ENCODE data around the gene MON2. TPM values are rescaled to one million over a fixed set of nuclear protein-coding genes. Genes with fewer than 3 reads are reported as not detected.

The MON2 gene
- 100 to 1,000 TPM in 1 of 4 donors, 10 to 100 TPM in 3; 54.3 to 212 (median 61.9) TPM for total RNA-seq

DNA sequence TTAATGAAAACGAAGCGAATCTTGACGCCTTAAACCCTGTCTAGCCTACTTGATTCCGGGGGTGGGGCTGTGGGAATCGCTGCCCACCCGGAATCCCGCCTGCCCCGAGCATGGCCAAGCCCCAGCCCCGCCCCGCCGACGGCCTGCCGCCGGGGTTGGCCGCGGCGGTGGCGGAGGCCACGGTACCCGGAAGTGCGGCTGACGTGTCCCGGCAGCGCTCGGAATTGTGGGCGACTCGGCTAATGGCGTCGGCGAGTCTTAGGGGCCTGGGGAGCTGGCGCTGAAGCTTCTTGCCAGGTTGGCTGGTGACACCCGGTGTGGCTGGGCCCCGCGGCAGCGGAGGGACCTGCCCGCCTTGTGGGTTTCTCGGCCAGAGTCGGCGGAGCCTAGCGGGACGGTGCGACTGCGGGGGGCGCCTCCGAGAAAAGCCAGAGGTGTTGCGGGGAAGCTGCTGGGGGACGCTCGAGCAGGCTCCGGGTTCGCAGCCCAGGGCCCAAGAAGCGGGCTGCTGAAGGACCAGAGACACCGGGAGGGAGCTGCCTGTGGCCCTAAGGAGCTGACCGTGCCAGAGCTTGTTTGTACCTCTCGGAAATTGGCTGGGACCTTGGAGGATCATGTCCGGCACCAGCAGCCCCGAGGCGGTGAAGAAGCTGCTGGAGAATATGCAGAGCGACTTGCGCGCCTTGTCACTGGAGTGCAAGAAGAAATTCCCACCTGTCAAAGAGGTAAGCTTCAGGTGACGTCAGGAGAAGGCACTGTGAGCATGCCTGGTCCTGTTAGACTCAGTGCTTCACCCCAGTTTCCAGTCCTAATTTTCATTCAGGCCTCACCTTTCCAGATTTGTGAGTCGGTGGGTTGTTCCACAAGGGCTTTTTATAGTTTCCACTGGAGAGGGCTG lies at the start of gene MON2:
Gene MON2, plus strand, starts transcription at position 233 of the 898 bp plus-strand sequence. Its CDS starts 382 bp downstream, at position 615.
- Histone ChIP-seq H3K27me3 (no peaks in the 10 kb centered on the region), H3K36me3 (peaks cover 6% of the 10 kb centered on the region), H3K4me1 (peaks cover 39% of the 10 kb centered on the region), H3K27ac (peak within 1 kb of the TSS; percentile 96), H3K9me3 (no peaks in the 10 kb centered on the region), H3K4me3 (peak within 1 kb of the TSS; percentile 92)
- 2% methylated on average over 11 of the region's 62 CpGs for WGBS
- TF ChIP-seq CTCF (IDR thresholded peaks at IDR 0.05) (no peak), POLR2AphosphoS5 (IDR thresholded peaks at IDR 0.05) (peak in 2 of 3 donors; percentile 21 to 77), EP300 (IDR thresholded peaks at IDR 0.05) (no peak), POLR2A (IDR thresholded peaks at IDR 0.05) (peak; percentile 71 to 82)
- DNase-seq (ENCODE audit: low spot score in 2 of 2): peak; percentile 89 to 91

- Histone ChIP-seq H3K9me3 (peaks cover 8% of the 10 kb centered on the region), H3K4me1 (no peaks in the 10 kb centered on the region), H3K36me3 (no peaks in the 10 kb centered on the region), H3K27me3 (peaks cover 10% of the 10 kb centered on the region), H3K4me3 (no peak overlapping the region), H3K27ac (no peak overlapping the region)
- 88% methylated on average over 3 of the region's 3 CpGs for whole genome bisulfite sequencing
- TF ChIP-seq POLR2AphosphoS5 (IDR thresholded peaks at IDR 0.05): no peak
- no peak for TF ChIP-seq POLR2A (IDR thresholded peaks at IDR 0.05)
- no peak for TF ChIP-seq EP300 (IDR thresholded peaks at IDR 0.05)
- TF ChIP-seq CTCF (IDR thresholded peaks at IDR 0.05): no peak
- no peak for DNase-seq (ENCODE audit: low spot score in 2 of 2)
Measured at GRCh38 chr12:62426089-62426488, 40.5 kb upstream of the MON2 start.

DNA sequence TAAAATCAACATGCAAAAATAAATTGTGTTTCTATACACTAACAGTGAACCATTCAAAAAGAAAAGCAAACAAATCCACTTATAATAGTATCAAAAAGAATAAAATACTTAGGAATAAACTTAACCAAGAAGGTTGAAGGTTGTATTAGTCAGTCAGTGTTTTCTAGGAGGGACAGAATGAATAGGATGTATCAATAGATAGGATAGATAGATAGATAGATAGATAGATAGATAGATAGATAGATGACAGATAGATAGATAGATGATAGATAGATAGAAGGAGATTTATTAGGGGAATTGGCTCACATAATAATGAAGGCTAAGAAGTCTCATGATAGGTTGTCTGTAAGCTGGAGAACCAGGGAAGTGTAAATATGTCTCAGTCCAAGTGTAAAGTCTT lies 37.2 kb upstream of the MON2 start:
- no peak for TF ChIP-seq EP300 (IDR thresholded peaks at IDR 0.05)
- TF ChIP-seq POLR2A (IDR thresholded peaks at IDR 0.05): no peak
- TF ChIP-seq CTCF (IDR thresholded peaks at IDR 0.05): no peak
- no peak for TF ChIP-seq POLR2AphosphoS5 (IDR thresholded peaks at IDR 0.05)
- Histone ChIP-seq H3K36me3 (no peaks in the 10 kb centered on the region), H3K4me1 (peaks cover 1% of the 10 kb centered on the region), H3K27ac (no peak overlapping the region), H3K27me3 (peaks cover 30% of the 10 kb centered on the region), H3K9me3 (no peaks in the 10 kb centered on the region), H3K4me3 (no peak overlapping the region)
- no peak for DNase-seq (ENCODE audit: low spot score in 2 of 2)

GRCh38 chr12:62434494-62435302 lies 31.9 kb upstream of the MON2 start:
- Histone ChIP-seq H3K27ac (no peak overlapping the region), H3K9me3 (no peaks in the 10 kb centered on the region), H3K27me3 (peaks cover 34% of the 10 kb centered on the region), H3K4me1 (peaks cover 17% of the 10 kb centered on the region), H3K36me3 (no peaks in the 10 kb centered on the region), H3K4me3 (peak overlapping the region; percentile 45)
- 34% methylated on average over 16 of the region's 16 CpGs for WGBS
- TF ChIP-seq POLR2A (IDR thresholded peaks at IDR 0.05): no peak
- no peak for TF ChIP-seq EP300 (IDR thresholded peaks at IDR 0.05)
- TF ChIP-seq POLR2AphosphoS5 (IDR thresholded peaks at IDR 0.05): no peak
- no peak for TF ChIP-seq CTCF (IDR thresholded peaks at IDR 0.05)
- peak in 1 of 2 donors; percentile 57 for DNase-seq (ENCODE audit: low spot score in 2 of 2)
